ENCODE measurements around the gene SPTLC1. TPM values are rescaled to one million over a fixed set of nuclear protein-coding genes. Genes with fewer than 3 reads are reported as not detected.
"Not testable (repeated sequence)": the region's sequence is repeated elsewhere in the genome, so short reads cannot be mapped to it uniquely, and the experiment has no call there.

The SPTLC1 gene
- total RNA-seq, 1 experiment from 2014 or later, result 68.0 TPM

DNA sequence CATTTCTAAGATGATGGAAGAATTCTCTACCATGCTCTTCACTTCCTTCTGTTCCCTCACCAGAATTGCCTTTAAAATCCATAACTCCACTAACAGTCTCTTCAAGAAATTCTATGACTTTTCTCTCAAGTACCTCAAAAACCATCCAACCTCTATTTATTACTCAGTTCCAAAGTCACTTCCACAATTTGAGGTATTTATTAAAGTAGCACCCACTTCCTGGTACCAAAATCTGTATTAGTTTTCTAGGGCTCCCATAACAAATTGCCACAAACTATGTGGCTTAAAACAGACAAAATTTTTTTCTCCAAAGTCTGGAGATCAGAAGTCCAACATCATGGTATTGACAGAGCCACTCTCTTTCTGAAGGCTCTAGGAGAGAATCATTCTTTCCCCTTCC lies 4.9 kb upstream of the SPTLC1 start:
- intact Hi-C loops (cut with micrococcal nuclease), result no loop called here
- no peak overlapping the region for H3K4me3 Mint-ChIP-seq (ENCODE audit: unreplicated experiment)
- no peaks in the 10 kb centered on the region for H3K9me3 Mint-ChIP-seq (ENCODE audit: unreplicated experiment)
- peaks cover 5% of the 10 kb centered on the region for H3K36me3 Mint-ChIP-seq (ENCODE audit: insufficient read depth, unreplicated experiment)
- BruUV-seq (replicated peaks), result no TSS peak
- H3K4me1 Mint-ChIP-seq (ENCODE audit: insufficient read depth, unreplicated experiment), result no peaks in the 10 kb centered on the region
- CTCF ChIA-PET, result no interaction called here
- POLR2A ChIA-PET, result no interaction called here
- no peak overlapping the region for H3K27ac Mint-ChIP-seq (ENCODE audit: low read depth, unreplicated experiment)
- TF ChIP-seq, protein P1, sequence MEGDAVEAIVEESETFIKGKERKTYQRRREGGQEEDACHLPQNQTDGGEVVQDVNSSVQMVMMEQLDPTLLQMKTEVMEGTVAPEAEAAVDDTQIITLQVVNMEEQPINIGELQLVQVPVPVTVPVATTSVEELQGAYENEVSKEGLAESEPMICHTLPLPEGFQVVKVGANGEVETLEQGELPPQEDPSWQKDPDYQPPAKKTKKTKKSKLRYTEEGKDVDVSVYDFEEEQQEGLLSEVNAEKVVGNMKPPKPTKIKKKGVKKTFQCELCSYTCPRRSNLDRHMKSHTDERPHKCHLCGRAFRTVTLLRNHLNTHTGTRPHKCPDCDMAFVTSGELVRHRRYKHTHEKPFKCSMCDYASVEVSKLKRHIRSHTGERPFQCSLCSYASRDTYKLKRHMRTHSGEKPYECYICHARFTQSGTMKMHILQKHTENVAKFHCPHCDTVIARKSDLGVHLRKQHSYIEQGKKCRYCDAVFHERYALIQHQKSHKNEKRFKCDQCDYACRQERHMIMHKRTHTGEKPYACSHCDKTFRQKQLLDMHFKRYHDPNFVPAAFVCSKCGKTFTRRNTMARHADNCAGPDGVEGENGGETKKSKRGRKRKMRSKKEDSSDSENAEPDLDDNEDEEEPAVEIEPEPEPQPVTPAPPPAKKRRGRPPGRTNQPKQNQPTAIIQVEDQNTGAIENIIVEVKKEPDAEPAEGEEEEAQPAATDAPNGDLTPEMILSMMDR (IDR thresholded peaks at IDR 0.05; ENCODE audit: unreplicated experiment), result no peak
- DNase-seq (ENCODE audit: unreplicated experiment), result no peak
- H3K27me3 Mint-ChIP-seq (ENCODE audit: insufficient read depth, unreplicated experiment), result no peaks in the 10 kb centered on the region

GRCh38 chr9:92119586-92119985 lies 4.4 kb upstream of the SPTLC1 start:
- Mint-ChIP-seq H3K36me3 (ENCODE audit: insufficient read depth, unreplicated experiment) (peaks cover 8% of the 10 kb centered on the region), H3K4me1 (ENCODE audit: insufficient read depth, unreplicated experiment) (no peaks in the 10 kb centered on the region), H3K9me3 (ENCODE audit: unreplicated experiment) (no peaks in the 10 kb centered on the region), H3K4me3 (ENCODE audit: unreplicated experiment) (no peak overlapping the region), H3K27me3 (ENCODE audit: insufficient read depth, unreplicated experiment) (no peaks in the 10 kb centered on the region), H3K27ac (ENCODE audit: low read depth, unreplicated experiment) (no peak overlapping the region)
- intact Hi-C loops (cut with micrococcal nuclease), result loop anchor here (5.0 to 10.0 kb wide), 2 partner anchors 165 to 342 kb away; partner anchors contain the start of gene ROR2
- ChIA-PET CTCF (no interaction called here), POLR2A (no interaction called here)
- BruUV-seq (replicated peaks), result no TSS peak
- no peak for DNase-seq (ENCODE audit: unreplicated experiment)
- TF ChIP-seq, protein P1 (IDR thresholded peaks at IDR 0.05; ENCODE audit: unreplicated experiment), result no peak

DNA sequence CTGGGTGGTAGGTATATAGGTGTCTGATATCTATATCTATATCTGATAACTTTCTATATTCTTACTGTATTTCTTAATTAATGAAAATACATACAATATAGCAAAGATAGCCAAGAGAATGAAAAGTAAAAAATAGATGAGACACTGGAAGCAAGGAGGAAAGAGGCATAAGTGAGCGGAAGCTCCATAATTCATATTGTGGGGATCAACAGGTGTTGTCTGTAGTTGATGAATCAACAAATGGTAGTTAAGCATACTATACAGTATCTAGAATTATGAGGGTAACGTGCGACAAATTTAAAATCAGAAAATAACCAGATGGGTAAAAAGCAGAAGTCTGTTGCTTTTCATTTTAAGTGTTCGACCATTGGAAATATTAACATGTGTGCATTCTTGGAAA lies 7.1 kb downstream of the SPTLC1 start:
- no peak overlapping the region for H3K27ac Mint-ChIP-seq (ENCODE audit: low read depth, unreplicated experiment)
- ChIA-PET CTCF (no interaction called here), POLR2A (no interaction called here)
- no TSS peak for BruUV-seq (replicated peaks)
- no peaks in the 10 kb centered on the region for H3K9me3 Mint-ChIP-seq (ENCODE audit: unreplicated experiment)
- H3K4me3 Mint-ChIP-seq (ENCODE audit: unreplicated experiment), result no peak overlapping the region
- TF ChIP-seq, protein P1 (IDR thresholded peaks at IDR 0.05; ENCODE audit: unreplicated experiment), result no peak
- no peaks in the 10 kb centered on the region for H3K27me3 Mint-ChIP-seq (ENCODE audit: insufficient read depth, unreplicated experiment)
- peaks cover 50% of the 10 kb centered on the region for H3K36me3 Mint-ChIP-seq (ENCODE audit: insufficient read depth, unreplicated experiment)
- DNase-seq (ENCODE audit: unreplicated experiment), result no peak
- intact Hi-C loops (cut with micrococcal nuclease), result no loop called here
- peaks cover 10% of the 10 kb centered on the region for H3K4me1 Mint-ChIP-seq (ENCODE audit: insufficient read depth, unreplicated experiment)

GRCh38 chr9:92105446-92106225 lies 9.6 kb downstream of the SPTLC1 start:
- POLR2A ChIA-PET; DNase-seq (ENCODE audit: unreplicated experiment); CTCF ChIA-PET; H3K4me3 Mint-ChIP-seq (ENCODE audit: unreplicated experiment); H3K27me3 Mint-ChIP-seq (ENCODE audit: insufficient read depth, unreplicated experiment); H3K4me1 Mint-ChIP-seq (ENCODE audit: insufficient read depth, unreplicated experiment); H3K27ac Mint-ChIP-seq (ENCODE audit: low read depth, unreplicated experiment); BruUV-seq (replicated peaks); H3K9me3 Mint-ChIP-seq (ENCODE audit: unreplicated experiment); intact Hi-C loops (cut with micrococcal nuclease): not testable (repeated sequence)
- peaks cover 40% of the 10 kb centered on the region for H3K36me3 Mint-ChIP-seq (ENCODE audit: insufficient read depth, unreplicated experiment)

- BruUV-seq (replicated peaks); CTCF ChIA-PET; H3K4me3 Mint-ChIP-seq (ENCODE audit: unreplicated experiment); H3K27me3 Mint-ChIP-seq (ENCODE audit: insufficient read depth, unreplicated experiment); intact Hi-C loops (cut with micrococcal nuclease); H3K9me3 Mint-ChIP-seq (ENCODE audit: unreplicated experiment); H3K27ac Mint-ChIP-seq (ENCODE audit: low read depth, unreplicated experiment); POLR2A ChIA-PET; DNase-seq (ENCODE audit: unreplicated experiment): not testable (repeated sequence)
- Mint-ChIP-seq H3K36me3 (ENCODE audit: insufficient read depth, unreplicated experiment) (peaks cover 43% of the 10 kb centered on the region), H3K4me1 (ENCODE audit: insufficient read depth, unreplicated experiment) (peaks cover 15% of the 10 kb centered on the region)
Measured at GRCh38 chr9:92103601-92104000, 11.6 kb downstream of the SPTLC1 start.

Measured in MCF 10A (cell line).